ENCODE measurements around the gene PLAC1.

PLAC1 gene

GRCh38 chrX:134572816-134573682 is 85.2 kb downstream of the PLAC1 start:
- DNase-seq = no peak

DNA sequence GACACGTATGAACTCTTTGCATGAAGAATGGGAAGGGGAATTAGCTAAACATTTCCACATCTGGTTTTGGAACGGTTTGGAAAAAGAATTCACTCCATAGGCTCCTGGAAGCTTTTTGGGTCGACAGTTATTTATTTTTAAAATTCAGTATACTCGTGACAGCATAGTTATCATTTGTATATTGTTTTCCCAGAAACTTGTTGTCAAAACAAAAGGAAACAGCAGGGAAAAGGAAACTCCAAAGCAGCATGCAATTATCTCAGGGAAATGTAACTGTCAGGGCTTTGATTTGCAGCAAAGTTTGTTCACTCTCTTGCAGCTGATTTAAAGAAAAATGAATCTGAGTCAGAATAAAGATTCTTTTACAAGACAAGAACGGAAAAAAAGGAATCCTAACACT is 86.5 kb downstream of the PLAC1 start:
- no peak for DNase-seq

DNA sequence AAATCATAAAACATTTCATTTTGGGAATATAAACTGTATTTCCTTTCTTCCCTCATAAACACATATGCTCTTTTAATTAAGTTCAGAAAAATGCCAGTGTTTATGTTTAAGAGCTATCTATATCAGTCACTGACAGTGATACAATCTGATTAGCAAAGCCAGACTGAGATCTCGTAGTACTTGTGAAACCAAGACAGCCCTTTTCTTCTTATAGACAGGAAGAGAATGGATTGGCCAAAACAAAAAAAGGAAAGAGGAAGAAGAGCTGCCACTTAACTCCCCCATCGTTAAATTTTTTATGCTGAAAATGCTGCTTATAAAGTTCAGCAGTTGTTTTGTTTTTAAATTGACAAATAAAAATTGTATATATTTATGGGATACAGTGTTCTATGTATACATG is 87.4 kb downstream of the PLAC1 start:
- DNase-seq = no peak

- DNase-seq = no peak
These were observed 87.8 kb downstream of the PLAC1 start for GRCh38 chrX:134570509-134570846.

GRCh38 chrX:134569306-134569705 is 89.0 kb downstream of the PLAC1 start:
- DNase-seq = no peak

GRCh38 chrX:134568285-134569016 is 89.8 kb downstream of the PLAC1 start:
- no peak for DNase-seq

- no peak for DNase-seq
These were observed 91.8 kb downstream of the PLAC1 start for GRCh38 chrX:134566506-134566905.

DNA sequence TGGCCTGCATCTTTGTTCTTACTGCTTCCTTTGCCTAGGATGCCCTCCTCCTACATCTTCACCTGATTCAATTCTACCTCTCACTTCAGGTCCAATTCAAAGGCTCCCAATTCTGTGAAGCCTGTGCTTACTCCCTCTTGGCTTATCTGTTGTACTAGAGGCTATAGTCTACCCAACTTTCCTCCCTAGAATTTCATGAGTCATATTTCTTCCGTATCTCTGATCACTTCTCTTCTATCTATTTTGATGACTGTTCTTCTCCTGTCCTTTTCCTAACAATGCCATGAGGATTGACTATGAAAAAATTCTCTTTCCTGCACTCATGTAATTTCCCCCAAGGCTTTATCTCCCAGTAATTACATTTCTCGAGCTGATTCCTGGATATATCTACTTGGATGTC is 96.3 kb downstream of the PLAC1 start:
- DNase-seq = no peak

DNA sequence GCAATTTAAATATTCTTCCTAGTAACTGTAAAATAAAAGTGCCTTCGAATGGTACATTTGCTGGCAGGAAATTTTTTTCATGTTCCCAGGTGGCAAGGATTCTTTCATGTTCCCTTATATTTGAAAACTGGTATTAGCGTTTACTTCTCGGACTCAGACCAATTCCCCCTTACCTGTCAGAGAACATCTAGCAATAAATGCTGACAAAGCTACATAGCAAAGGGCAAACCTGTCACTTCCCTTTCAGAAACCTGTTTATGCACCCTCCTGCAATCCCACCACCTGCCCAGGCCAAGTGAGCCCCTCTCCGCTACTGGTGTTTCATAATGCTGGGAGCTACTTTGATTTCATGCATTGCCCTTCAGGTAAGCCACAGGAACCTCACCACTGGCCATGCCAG is 100.1 kb downstream of the PLAC1 start:
- DNase-seq = no peak

GRCh38 chrX:134554291-134554690 is 104.0 kb downstream of the PLAC1 start:
- no peak for DNase-seq

DNA sequence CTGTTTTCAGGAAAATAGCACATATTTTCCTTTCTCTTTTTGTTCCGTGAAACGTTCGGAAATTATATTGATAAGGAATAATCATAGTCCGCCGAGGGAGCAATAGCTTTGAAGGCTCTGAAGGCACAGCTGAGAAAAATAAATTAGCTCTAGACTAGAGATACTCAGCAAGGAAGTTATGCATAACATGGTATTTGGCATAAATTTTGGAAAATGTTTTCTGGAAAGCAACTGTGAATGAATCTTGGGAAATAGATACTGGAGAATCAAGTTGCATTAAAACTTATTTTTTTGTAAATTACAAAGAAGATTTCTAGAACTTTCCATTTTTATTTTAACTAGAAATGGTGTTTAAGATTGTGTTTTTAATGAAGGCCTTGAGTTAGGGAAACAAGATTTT is 105.9 kb downstream of the PLAC1 start:
- no peak for DNase-seq

DNA sequence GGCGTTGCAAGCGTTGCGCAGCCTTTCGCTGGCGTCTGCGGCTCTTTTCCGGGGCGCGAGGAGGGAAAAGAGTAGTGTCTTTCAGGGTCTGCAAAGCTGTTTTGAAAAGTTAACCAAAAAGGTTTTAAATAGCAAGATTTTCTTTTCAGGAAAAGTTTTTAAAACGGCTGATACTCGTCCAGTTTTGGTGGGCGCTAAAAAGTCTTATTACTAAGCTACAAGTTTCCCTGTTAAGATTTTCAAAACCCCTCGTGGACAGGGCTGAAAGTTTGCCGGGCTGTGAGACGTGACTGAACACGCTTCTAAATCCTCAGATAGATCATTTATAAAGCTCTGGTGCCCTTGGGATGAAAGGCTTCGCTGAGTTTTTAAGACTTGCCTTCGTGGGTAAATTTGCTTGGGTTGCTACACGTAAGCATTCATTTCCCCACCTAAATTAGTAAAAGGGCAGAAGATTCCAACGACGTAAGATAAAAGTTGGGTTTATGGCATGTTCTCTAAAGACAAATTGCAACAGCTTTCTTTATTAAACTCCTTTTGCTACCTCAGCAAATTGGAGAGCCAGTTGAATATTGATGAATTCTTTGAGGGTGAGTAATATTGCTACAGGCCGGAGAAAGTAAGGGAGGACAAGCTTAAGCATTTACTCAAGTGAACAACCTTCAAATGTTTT is 106.8 kb downstream of the PLAC1 start:
- no peak for DNase-seq

DNA sequence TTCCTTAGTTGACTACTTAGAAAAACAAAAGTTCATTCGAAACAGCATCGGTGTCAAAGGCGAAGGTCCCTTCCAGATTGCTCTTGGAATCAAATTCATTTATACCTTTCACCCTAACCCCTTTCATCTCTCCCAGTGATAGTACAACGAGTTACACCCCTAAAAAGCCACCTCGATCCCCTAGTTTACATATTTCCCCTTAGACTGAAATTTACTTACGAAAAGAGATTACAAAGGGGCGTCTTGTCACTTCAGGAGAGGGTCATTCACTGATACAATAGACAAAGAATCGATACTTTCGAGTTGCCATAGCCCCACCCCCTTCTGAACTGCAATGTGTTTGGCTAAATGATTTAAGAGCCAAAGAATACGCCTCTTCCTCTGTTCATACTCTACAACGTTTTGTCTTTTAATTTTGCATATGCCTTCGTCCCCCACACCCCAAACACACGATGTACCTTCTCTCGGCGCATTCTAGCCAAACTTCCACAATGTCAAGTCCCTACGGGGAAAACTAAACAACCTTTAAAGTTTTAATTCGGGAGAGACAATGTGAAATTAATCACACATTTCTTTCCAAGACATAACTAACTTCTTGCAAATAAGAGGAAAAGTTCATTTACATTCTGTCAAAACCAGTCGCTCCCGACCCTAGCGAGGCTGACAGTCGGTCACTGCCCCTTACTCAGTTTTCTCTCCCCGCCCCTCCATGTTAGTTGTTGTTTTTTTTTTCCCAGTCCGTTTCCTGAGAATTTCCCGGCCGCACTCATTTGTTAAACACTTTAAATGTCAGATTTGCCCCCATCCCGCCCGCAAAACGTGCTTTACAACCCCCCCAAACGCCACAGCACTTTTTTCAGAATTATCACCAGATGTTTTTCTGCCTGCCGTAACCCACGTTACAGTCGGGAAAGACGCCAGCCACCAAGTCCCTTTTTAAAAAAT is 109.7 kb downstream of the PLAC1 start:
- peak; percentile 1 for DNase-seq

DNA sequence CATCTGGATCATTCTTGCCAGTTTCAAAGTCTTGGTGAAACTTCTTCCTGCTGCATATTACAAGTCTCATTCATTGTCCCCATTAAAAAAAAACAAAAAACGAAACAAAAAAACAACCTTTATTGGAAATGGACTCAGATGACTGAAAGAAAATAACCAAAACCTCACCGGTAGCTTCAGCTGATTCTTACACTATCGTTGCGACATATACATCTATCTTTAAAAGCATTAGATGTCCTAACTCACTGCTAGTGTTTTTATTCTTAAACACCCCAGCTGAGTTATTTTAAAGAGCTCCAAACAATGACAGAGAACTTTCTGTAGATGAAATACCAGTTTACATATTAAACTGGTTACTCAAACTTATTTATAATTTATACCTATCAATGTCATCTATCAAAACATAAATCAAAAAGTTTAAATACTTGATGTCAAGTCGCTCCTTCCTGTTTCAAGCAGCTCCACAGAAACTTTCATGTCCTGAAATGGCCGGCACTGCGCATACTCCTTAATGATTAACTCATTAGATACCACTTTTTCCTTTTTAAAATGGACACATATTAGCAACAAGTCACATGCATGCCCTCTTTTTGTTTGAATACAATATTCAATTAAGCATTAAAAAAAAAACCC is 111.1 kb downstream of the PLAC1 start:
- no peak for DNase-seq

GRCh38 chrX:134546187-134546586 is 112.1 kb downstream of the PLAC1 start:
- DNase-seq = no peak

GRCh38 chrX:134545510-134545909 is 112.8 kb downstream of the PLAC1 start:
- DNase-seq = no peak

GRCh38 chrX:134544513-134545151 is 113.6 kb downstream of the PLAC1 start:
- no peak for DNase-seq

DNA sequence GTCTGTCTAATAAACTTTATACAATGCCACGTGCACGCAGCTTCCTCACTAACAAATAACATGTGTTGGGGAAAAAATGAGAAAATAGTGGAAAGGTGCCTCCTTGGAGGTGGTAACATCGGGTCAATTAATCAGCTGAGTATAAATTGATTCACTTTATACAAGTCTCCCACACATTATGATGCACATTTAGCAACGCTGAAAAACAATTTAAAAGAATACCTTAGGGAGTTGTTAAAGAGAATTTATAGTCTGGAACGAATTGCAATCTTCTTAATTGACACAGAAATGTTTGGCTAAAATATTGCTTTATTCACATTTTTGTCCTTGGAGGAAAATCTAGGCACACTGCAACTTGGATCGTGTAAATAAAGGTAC is 114.1 kb downstream of the PLAC1 start:
- DNase-seq = no peak

DNA sequence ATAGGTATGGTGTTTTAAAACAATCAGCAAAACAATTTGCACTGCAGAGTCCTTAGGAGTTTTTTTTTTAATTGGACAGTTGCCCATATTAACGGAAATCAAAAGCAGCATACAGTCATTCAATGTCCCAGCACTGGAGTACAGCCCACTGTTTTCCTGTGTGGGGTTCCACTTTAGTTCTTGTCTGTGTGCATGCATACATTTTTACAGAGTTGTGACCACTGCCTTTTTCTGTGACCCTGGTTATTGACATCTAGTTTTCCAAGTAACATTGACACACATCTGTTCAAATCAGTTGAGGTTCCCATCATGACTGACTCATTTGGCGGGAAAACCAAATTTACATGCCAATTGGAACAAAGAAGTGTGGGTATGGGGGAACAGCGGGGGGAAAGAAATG is 115.0 kb downstream of the PLAC1 start:
- no peak for DNase-seq

- DNase-seq = peak; percentile 13
These were observed 115.8 kb downstream of the PLAC1 start for GRCh38 chrX:134542485-134542884.

- DNase-seq = no peak
These were observed 116.4 kb downstream of the PLAC1 start for GRCh38 chrX:134541906-134542305.

- DNase-seq = no peak
These were observed 120.0 kb downstream of the PLAC1 start for GRCh38 chrX:134538316-134538715.
